ENCODE measurements around the gene SELE. TPM values are rescaled to one million over a fixed set of nuclear protein-coding genes. Genes with fewer than 3 reads are reported as not detected.
"Not testable (repeated sequence)": the region's sequence is repeated elsewhere in the genome, so short reads cannot be mapped to it uniquely, and the experiment has no call there.

Gene SELE
- total RNA-seq, 2 donors from 2014 or later = 0.21 to 0.61 TPM

DNA sequence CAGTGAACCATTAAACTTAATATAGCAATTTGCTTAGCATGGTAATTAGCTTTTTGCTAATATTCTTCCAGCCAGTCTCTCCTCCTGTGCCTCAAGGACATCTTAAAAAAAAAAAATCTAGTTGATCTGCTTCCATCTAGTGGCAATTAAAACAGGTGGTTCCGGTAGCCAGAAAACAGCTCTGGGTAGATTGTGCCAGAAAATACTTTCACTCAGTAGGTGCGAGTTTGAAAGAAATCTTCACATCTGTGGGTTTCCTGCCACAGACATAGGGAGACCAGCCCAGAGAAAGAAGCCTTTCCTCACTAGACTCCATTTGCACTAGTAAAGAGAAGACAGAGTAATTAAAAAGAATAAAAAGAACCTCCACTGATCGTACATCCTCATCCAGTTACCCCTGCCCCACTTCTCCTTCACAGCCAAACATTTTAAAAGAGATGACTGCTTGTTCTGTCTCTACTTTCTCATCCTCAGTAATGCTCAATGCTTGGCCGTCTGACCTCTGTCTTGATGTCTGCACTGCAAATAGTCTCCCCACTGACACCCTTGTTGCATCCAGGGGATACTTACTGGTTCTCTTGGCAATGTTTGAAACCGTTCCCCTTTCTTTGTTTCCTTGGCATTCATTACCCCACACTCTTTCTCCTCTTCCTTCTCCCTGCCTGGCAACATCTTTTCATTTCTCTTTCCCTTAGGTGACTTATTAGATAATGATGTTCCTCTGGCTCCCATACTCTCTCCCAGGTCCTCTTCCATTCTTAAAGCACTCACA is 39.4 kb downstream of the SELE start:
- DNase-seq = no peak

GRCh38 chr1:169692756-169693460 is 41.0 kb downstream of the SELE start:
- intact Hi-C loops (cut with DNase I, micrococcal nuclease) = no loop called here
- no peak for DNase-seq
- no peak for ATAC-seq

More for the DNA sequence above, 39.4 kb downstream of the SELE start:
- intact Hi-C loops (cut with DNase I, micrococcal nuclease) = no loop called here
- no peak for ATAC-seq

DNA sequence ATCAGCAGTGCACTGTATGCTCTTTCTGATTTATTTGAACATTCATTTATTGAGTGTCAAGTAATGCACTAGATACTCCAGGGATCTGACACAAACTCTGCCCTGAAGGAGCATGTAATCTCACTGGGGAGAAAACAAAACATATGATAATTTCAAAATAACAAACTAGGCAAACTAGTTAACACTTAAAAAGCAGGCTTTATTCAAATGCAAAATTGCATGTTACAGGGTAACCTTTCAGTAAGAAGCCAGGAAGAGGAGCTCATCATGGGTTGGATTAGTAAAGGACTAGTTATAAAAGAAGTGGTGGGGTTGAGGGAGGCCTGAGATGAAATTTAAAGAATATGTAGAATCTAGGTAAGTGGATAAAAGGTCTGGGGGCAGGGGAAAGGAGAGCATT is 43.4 kb downstream of the SELE start:
- DNase-seq = no peak
- ATAC-seq = no peak
- intact Hi-C loops (cut with DNase I, micrococcal nuclease) = no loop called here

GRCh38 chr1:169689395-169689794 is 44.5 kb downstream of the SELE start:
- intact Hi-C loops (cut with DNase I, micrococcal nuclease) = no loop called here
- no peak for ATAC-seq
- DNase-seq = no peak

GRCh38 chr1:169688377-169688776 is 45.5 kb downstream of the SELE start:
- ATAC-seq; DNase-seq; intact Hi-C loops (cut with DNase I, micrococcal nuclease): not testable (repeated sequence)

DNA sequence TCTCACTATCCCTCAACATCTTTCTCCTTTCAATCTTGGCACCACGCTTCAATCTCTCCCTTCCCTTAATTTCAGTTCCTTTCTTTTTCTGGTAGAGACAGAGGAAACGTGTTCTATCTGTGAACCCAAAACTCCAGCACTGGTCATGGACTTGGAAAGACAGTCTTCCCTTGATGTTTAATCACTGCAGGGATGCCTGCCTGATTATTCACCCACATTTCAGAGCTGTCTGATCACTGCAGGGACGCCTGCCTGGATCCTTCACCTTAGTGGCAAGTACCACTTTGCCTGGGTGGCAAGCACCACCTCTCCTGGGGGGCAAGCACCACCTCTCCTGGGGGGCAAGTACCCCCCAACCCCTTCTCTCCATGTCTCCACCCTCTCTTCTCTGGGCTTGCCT is 50.2 kb downstream of the SELE start:
- intact Hi-C loops (cut with DNase I, micrococcal nuclease) = no loop called here
- ATAC-seq (no peak), DNase-seq (no peak)

DNA sequence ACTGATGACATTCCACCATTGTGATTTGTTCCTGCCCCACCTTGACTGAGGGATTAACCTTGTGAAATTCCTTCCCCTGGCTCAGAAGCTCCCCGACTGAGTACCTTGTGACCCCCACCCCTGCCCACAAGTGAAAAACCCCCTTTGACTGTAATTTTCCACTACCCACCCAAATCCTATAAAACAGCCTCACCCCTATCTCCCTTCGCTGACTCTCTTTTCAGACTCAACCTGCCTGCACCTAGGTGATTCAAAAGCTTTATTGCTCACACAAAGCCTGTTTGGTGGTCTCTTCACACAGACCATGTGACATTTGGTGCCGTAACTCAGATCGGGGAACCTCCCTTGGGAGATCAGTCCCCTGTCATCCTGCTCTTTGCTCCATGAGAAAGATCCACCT is 50.7 kb downstream of the SELE start:
- ATAC-seq; intact Hi-C loops (cut with DNase I, micrococcal nuclease); DNase-seq: not testable (repeated sequence)

GRCh38 chr1:169682071-169682470 is 51.8 kb downstream of the SELE start:
- DNase-seq (no peak), ATAC-seq (no peak)
- intact Hi-C loops (cut with DNase I, micrococcal nuclease) = no loop called here

DNA sequence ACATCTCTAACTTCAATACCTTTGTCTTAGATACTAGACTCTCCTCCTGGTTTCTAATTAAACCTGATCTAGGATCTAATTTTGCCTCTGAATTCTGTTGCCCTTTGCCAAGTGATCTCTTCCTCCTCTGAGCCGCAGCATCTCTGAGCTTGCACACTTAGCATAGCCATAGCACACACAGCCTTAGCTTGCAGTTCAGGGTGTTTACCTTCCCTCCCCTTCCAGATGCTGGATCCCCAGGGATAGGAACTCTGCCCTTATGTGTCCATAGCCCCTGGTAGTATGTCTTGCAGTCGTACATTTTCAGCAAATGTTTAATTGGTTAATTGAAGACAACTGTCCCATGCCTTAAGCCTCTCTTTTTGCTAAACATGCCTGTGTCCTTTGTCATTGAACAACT is 52.7 kb downstream of the SELE start:
- DNase-seq = no peak
- ATAC-seq = no peak
- intact Hi-C loops (cut with DNase I, micrococcal nuclease) = no loop called here

- ATAC-seq (no peak), DNase-seq (peak in 1 of 2 donors; percentile 17)
- intact Hi-C loops (cut with DNase I, micrococcal nuclease) = no loop called here
Observed at GRCh38 chr1:169680377-169681019, 53.4 kb downstream of the SELE start.

DNA sequence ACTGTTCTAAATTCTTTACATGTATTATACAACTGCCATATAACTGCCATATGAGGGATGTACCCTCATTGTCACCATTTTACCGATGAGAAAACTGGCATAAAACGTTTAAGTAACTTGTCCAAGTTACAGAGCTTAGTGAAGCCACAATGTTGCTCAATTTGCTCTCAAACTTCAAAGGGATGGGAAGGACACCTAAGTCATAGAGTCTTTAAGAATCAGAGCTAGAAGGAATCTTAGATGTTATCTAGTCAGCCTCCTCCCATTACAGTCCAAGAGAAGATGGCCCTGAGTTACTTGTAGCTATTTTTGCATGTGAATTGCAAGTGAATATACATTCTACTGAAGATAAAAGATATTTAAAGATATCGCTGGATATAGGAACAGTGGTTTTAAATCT is 54.2 kb downstream of the SELE start:
- ATAC-seq = no peak
- intact Hi-C loops (cut with DNase I, micrococcal nuclease) = no loop called here
- no peak for DNase-seq

GRCh38 chr1:169676001-169676400 is 57.9 kb downstream of the SELE start:
- DNase-seq = no peak
- intact Hi-C loops (cut with DNase I, micrococcal nuclease) = no loop called here
- no peak for ATAC-seq

Other genes starting within 250 kb of the SELE start
- 1 to 10 TPM; 7.3 to 8.4 TPM for gene SLC19A2, start 248.1 kb downstream of the SELE start, total RNA-seq
- gene F5, start 147.6 kb downstream of the SELE start, total RNA-seq = 1 to 10 TPM; 1.2 TPM
- 1 to 10 TPM; 1.5 to 3.0 TPM for gene SELP, start 104.0 kb downstream of the SELE start, total RNA-seq
- 1 to 10 TPM in 1 of 2 donors, under 1 TPM in 1; 0.64 to 1.7 TPM for gene SELL, start 22.5 kb downstream of the SELE start, total RNA-seq
- gene METTL18, start 60.8 kb upstream of the SELE start, total RNA-seq = 1 to 10 TPM; 4.9 to 7.5 TPM
- 10 to 100 TPM; 14.7 to 15.4 TPM for gene SCYL3, start 159.8 kb upstream of the SELE start, total RNA-seq